Esophagus muscularis mucosa (tissue), 4 donors: ENCODE measurements around the gene TPSD1. TPM values are rescaled to one million over a fixed set of nuclear protein-coding genes. Genes with fewer than 3 reads are reported as not detected.

Source experiments
- DNase-seq: peaks from one replicate; pipeline ENCODE4 v3.0.0-alpha.2; 2017; ENCODE audit errors: extremely low spot score
- H3K27ac ChIP-seq, 4 donors: fragments of 200-600 bp; sonication (generic); replicated peaks in 1 of 4; 1 replicate in 3 of 4; 2 replicates in 1 of 4; pipeline ENCODE4 v1.5.1; 2016 to 2019; ENCODE audit warnings: mild to moderate bottlenecking in 1 of 4
- H3K27me3 ChIP-seq, 4 donors: fragments of 200-600 bp; sonication (generic); one replicate each; pipeline versions ENCODE4 v1.5.1 to v1.6.0; 2016 to 2019
- H3K36me3 ChIP-seq, 4 donors: fragments of 200-600 bp; sonication (generic); one replicate each; pipeline ENCODE4 v1.5.1; 2016 to 2019
- H3K4me1 ChIP-seq, 4 donors: fragments of 200-600 bp; sonication (generic); one replicate each; pipeline ENCODE4 v1.5.1; 2016 to 2019
- H3K4me3 ChIP-seq, 4 donors: fragments of 200-600 bp; sonication (generic); 1 replicate in 2 of 4; 2 replicates in 2 of 4; pipeline ENCODE4 v1.5.1; 2016 to 2019; ENCODE audit warnings: mild to moderate bottlenecking in 4 of 4, moderate library complexity in 1 of 4
- H3K9me3 ChIP-seq, 4 donors: fragments of 200-600 bp; sonication (generic); 1 replicate in 3 of 4; 2 replicates in 1 of 4; pipeline ENCODE4 v1.5.1; 2016 to 2019
- EP300 ChIP-seq: sonication (generic); formaldehyde crosslinking; IDR thresholded peaks from one replicate; pipeline ENCODE4 v1.6.1; 2017; ENCODE audit warnings: antibody characterized with exemption
- POLR2A ChIP-seq: fragments of 450-650 bp; IDR thresholded peaks from one replicate; pipeline ENCODE4 v1.6.1; 2017; ENCODE audit warnings: antibody characterized with exemption, moderate library complexity, mild to moderate bottlenecking, low read depth
- POLR2AphosphoS5 ChIP-seq, 2 donors: sonication (generic); formaldehyde crosslinking; IDR thresholded peaks; one replicate each; pipeline ENCODE4 v1.6.1; 2017; ENCODE audit warnings: antibody characterized with exemption in 2 of 2
- WGBS: methylation state at CpG from one replicate; pipeline ENCODE4 v1.1.5; 2018; 5-methylcytosine and 5-hydroxymethylcytosine counted together
- intact Hi-C: fragments of 100-400 bp; cut with DNase I; formaldehyde crosslinking; loops from one replicate; pipeline ENCODE4 v1.15.1; 2023
- total RNA-seq, 4 donors: library from RNA; depleted of rRNA; stranded (reverse); fragments of >200 nt; gene quantifications; one replicate each; pipeline versions ENCODE4 v1.1.0 to v1.2.1, GENCODE V29; 2016
- TF ChIP-seq, protein P1 (sequence below), 3 experiments: fragments of 200-600 bp in 2 of 3; fragments of 450-650 bp in 1 of 3; sonication (generic) in 2 of 3; IDR thresholded peaks; one replicate each; pipeline ENCODE4 v1.5.1; 2017 to 2019; ENCODE audit warnings: antibody characterized with exemption in 3 of 3, mild to moderate bottlenecking in 2 of 3, moderate library complexity in 1 of 3

The TPSD1 gene
- total RNA-seq, 4 donors from 2014 or later = 1.7 to 5.3 (median 2.2) TPM

DNA sequence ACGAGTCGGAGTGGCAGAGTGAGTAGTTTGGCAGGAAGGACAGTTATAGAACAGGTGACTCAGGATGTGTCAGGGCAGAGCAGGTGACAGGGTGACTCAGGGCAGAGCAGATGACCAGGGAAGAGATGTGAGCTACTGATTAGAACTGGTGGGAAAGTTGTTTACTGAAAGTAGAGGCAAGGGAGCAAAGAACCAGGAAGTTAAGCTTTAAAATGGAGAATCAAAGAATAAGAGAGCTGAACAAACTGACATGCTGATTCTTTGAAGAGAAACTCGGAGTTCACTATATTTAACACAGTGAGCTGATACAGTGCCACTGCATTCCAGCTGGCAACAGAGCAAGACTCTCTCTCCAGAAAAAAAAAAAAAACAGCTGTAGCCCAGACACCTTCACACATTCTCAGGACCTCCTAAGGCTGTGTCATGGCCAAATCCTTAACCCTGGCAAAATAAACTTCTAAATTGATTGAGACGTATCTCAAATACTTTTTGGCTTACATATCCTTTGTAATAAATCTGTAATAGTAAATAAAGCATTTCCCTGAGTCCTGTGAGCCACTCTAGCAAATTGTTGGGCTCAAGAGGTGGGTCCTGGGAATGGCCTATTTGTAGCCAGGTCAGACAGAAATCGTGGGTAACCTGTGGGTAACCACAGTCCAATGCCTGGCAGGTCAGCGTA lies 41.3 kb downstream of the TPSD1 start:
- Histone ChIP-seq H3K4me1 (peaks cover 7 to 20% (median 16%) of the 10 kb centered on the region in 4 donors), H3K27ac (no peak overlapping the region), H3K36me3 (no peaks in the 10 kb centered on the region), H3K4me3 (no peak overlapping the region), H3K27me3 (peaks cover 0 to 69% (median 19%) of the 10 kb centered on the region in 4 donors), H3K9me3 (no peaks in the 10 kb centered on the region)
- intact Hi-C loops = no loop called here
- WGBS = 45% methylated on average over 6 of the region's 6 CpGs
- TF ChIP-seq POLR2AphosphoS5 (IDR thresholded peaks at IDR 0.05) = no peak
- no peak for TF ChIP-seq POLR2A
- TF ChIP-seq, protein P1, sequence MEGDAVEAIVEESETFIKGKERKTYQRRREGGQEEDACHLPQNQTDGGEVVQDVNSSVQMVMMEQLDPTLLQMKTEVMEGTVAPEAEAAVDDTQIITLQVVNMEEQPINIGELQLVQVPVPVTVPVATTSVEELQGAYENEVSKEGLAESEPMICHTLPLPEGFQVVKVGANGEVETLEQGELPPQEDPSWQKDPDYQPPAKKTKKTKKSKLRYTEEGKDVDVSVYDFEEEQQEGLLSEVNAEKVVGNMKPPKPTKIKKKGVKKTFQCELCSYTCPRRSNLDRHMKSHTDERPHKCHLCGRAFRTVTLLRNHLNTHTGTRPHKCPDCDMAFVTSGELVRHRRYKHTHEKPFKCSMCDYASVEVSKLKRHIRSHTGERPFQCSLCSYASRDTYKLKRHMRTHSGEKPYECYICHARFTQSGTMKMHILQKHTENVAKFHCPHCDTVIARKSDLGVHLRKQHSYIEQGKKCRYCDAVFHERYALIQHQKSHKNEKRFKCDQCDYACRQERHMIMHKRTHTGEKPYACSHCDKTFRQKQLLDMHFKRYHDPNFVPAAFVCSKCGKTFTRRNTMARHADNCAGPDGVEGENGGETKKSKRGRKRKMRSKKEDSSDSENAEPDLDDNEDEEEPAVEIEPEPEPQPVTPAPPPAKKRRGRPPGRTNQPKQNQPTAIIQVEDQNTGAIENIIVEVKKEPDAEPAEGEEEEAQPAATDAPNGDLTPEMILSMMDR (IDR thresholded peaks at IDR 0.05) = no peak
- no peak for TF ChIP-seq EP300
- no peak for DNase-seq

DNA sequence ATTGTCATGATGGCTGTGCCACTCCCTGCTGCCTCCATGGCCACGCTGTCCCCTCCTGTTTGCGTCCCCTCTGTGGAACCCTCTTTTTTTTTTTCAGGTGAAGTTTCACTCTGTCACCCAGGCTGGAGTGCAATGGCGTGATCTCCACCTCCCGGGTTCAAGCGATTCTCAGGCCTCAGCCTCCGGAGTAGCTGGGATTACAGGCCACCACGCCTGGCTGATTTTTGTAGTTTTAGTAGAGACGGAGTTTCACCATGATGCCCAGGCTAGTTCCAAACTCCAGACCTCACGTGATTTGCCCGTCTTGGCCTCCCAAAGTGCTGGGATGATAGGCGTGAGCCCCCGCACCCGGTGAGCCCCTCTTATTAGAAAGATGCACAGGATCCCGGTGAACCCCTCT lies 42.5 kb downstream of the TPSD1 start:
- H3K36me3 ChIP-seq = no peaks in the 10 kb centered on the region
- no peaks in the 10 kb centered on the region for H3K9me3 ChIP-seq
- intact Hi-C loops = no loop called here
- no peak overlapping the region for H3K4me3 ChIP-seq
- H3K27ac ChIP-seq = no peak overlapping the region
- 91% methylated on average over 14 of the region's 14 CpGs for WGBS
- no peak for DNase-seq
- peaks cover 7 to 20% (median 16%) of the 10 kb centered on the region in 4 donors for H3K4me1 ChIP-seq
- peaks cover 0 to 71% (median 19%) of the 10 kb centered on the region in 4 donors for H3K27me3 ChIP-seq
- TF ChIP-seq POLR2AphosphoS5 (IDR thresholded peaks at IDR 0.05) (no peak), EP300 (no peak), POLR2A (no peak)
- TF ChIP-seq, protein P1 (IDR thresholded peaks at IDR 0.05) = no peak

DNA sequence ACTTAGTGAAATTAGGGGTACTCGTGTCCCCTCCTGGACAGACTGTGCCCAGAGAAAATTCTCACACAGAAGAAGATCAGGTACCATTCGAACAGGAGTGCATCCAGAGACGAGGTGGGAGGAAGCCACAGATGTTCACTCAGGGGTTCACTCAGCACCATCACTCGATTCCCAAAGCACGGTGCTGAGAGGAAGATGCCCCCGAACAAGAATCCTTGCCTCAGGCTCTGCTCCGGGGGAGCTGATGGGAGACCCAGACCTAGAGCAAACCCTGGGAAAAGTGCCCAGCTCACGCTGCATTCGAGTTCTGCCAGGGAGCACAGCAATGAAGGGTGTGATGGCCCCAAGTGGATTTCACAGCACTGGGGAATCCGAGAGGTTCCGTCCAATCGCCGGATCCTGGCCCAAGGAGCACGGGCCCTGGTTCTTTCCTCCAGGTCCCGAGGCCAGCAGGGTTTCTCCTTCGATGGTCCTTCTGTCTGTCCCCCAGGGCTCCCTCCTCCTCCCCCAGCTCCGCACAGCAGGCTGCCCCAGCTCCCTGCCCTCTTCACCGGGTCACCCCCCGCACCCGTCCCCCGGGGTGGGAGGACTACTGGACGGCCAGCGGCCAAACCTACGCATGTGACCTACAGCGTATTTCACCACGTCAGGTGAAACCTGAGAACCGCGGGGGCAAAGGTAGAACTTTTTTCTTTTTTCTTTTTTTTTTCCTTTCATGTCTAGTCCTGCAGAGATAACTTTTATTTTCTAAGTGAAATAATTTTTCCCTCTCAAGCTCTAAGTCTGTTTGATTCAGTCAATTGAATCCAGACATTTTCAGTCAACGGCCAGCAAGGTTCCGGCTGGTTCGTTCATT lies 43.4 kb downstream of the TPSD1 start:
- H3K4me1 ChIP-seq = peaks cover 7 to 20% (median 16%) of the 10 kb centered on the region in 4 donors
- H3K27ac ChIP-seq = no peak overlapping the region
- 70% methylated on average over 28 of the region's 31 CpGs for WGBS
- no peak for DNase-seq
- H3K27me3 ChIP-seq = peaks cover 0 to 71% (median 20%) of the 10 kb centered on the region in 4 donors
- no peak overlapping the region for H3K4me3 ChIP-seq
- H3K36me3 ChIP-seq = no peaks in the 10 kb centered on the region
- TF ChIP-seq EP300 (no peak), POLR2AphosphoS5 (IDR thresholded peaks at IDR 0.05) (no peak), POLR2A (no peak)
- TF ChIP-seq, protein P1 (IDR thresholded peaks at IDR 0.05) = no peak
- intact Hi-C loops = no loop called here
- H3K9me3 ChIP-seq = no peaks in the 10 kb centered on the region

DNA sequence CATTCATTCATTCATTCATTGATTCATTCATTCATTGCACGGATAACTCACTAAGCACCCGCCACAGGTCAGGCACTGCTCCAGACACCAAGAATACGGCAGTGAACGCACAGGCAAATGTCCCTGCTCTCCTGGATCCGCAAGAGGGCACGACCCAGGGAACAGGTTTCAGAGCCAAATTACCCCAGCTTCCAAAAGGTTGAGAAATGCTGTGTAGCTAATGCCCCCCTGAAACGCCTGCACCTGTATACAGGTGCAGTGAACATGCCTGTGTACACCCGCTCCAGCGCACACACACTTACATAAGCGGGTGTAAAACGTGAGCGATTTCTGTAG lies 44.0 kb downstream of the TPSD1 start:
- intact Hi-C loops = no loop called here

More for the DNA sequence above, 44.0 kb downstream of the TPSD1 start:
- no peak for DNase-seq
- no peaks in the 10 kb centered on the region for H3K36me3 ChIP-seq
- no peak overlapping the region for H3K27ac ChIP-seq
- H3K27me3 ChIP-seq = peaks cover 0 to 68% (median 20%) of the 10 kb centered on the region in 4 donors
- H3K9me3 ChIP-seq = no peaks in the 10 kb centered on the region
- no peak for TF ChIP-seq EP300
- no peak for TF ChIP-seq POLR2AphosphoS5 (IDR thresholded peaks at IDR 0.05)
- no peak for TF ChIP-seq POLR2A
- TF ChIP-seq, protein P1 (IDR thresholded peaks at IDR 0.05) = no peak
- H3K4me1 ChIP-seq = peaks cover 7 to 20% (median 16%) of the 10 kb centered on the region in 4 donors
- WGBS = 81% methylated on average over 12 of the region's 12 CpGs
- no peak overlapping the region for H3K4me3 ChIP-seq
